ENCODE data around the gene UBE2C. TPM values are rescaled to one million over a fixed set of nuclear protein-coding genes. Genes with fewer than 3 reads are reported as not detected.

The UBE2C gene
- total RNA-seq, 2 experiments from 2014 or later: 251 to 261 TPM

GRCh38 chr20:45798935-45799642 is 13.4 kb upstream of the UBE2C start:
- POLR2A ChIA-PET: interaction anchor here (1.1 to 2.2 kb wide), 3 partner anchors 14 to 136 kb away, joined by 6 to 11 read pairs (median 6); partner anchors contain the start of genes PCIF1 and UBE2C
- Mint-ChIP-seq H3K27me3 (ENCODE audit: low read depth) (no peaks in the 10 kb centered on the region), H3K27ac (peak overlapping the region; percentile 77), H3K9me3 (ENCODE audit: insufficient read depth) (no peaks in the 10 kb centered on the region), H3K4me1 (ENCODE audit: low read depth) (peaks cover 12% of the 10 kb centered on the region), H3K36me3 (ENCODE audit: low read depth) (peaks cover 42% of the 10 kb centered on the region), H3K4me3 (no peak overlapping the region)
- DNase-seq: peak; percentile 82
- CTCF ChIA-PET: interaction anchor here (0.6 to 4.9 kb wide), 49 partner anchors 10 to 806 kb away, joined by 3 to 50 read pairs (median 5); partner anchors contain the start of genes ACOT8, SNX21, SPATA25 and UBE2C
- ATAC-seq: peak; percentile 94

GRCh38 chr20:45801851-45802250 is 10.6 kb upstream of the UBE2C start:
- Mint-ChIP-seq H3K4me3 (no peak overlapping the region), H3K27me3 (ENCODE audit: low read depth) (no peaks in the 10 kb centered on the region), H3K27ac (no peak overlapping the region), H3K36me3 (ENCODE audit: low read depth) (peaks cover 34% of the 10 kb centered on the region), H3K9me3 (ENCODE audit: insufficient read depth) (no peaks in the 10 kb centered on the region), H3K4me1 (ENCODE audit: low read depth) (peaks cover 10% of the 10 kb centered on the region)
- POLR2A ChIA-PET: no interaction called here
- CTCF ChIA-PET: interaction anchor here (1.4 to 4.9 kb wide), 2 partner anchors 13 to 169 kb away, joined by 3 to 50 read pairs; partner anchors contain the start of gene ZNF335
- DNase-seq: no peak
- ATAC-seq: no peak

- DNase-seq (no peak), ATAC-seq (no peak)
- ChIA-PET POLR2A (interaction anchor here (0.7 kb wide), 1 partner anchor 19 kb away, joined by 4 read pairs; the partner anchor contains the start of genes DNTTIP1 and WFDC3), CTCF (interaction anchor here (0.7 to 3.5 kb wide), 4 partner anchors 11 to 160 kb away, joined by 5 to 24 read pairs (median 14); no protein-coding TSS in a partner anchor)
- H3K9me3 Mint-ChIP-seq (ENCODE audit: insufficient read depth): no peaks in the 10 kb centered on the region
- H3K27ac Mint-ChIP-seq: no peak overlapping the region
- no peak overlapping the region for H3K4me3 Mint-ChIP-seq
- H3K36me3 Mint-ChIP-seq (ENCODE audit: low read depth): peaks cover 59% of the 10 kb centered on the region
- peaks cover 25% of the 10 kb centered on the region for H3K4me1 Mint-ChIP-seq (ENCODE audit: low read depth)
- H3K27me3 Mint-ChIP-seq (ENCODE audit: low read depth): no peaks in the 10 kb centered on the region
These were observed 2.1 kb upstream of the UBE2C start for GRCh38 chr20:45810191-45810970.

- ChIA-PET POLR2A (interaction anchor here (0.6 to 2.2 kb wide), 18 partner anchors 9 to 551 kb away, joined by 3 to 16 read pairs (median 4); partner anchors contain the start of genes CTSA, NEURL2 and PCIF1), CTCF (interaction anchor here (1.2 to 3.5 kb wide), 5 partner anchors 9 to 174 kb away, joined by 3 to 24 read pairs (median 7); no protein-coding TSS in a partner anchor)
- ATAC-seq (no peak), DNase-seq (no peak)
- Mint-ChIP-seq H3K4me3 (peak overlapping the region; percentile 97), H3K27ac (peak overlapping the region; percentile 91), H3K4me1 (ENCODE audit: low read depth) (peaks cover 34% of the 10 kb centered on the region), H3K36me3 (ENCODE audit: low read depth) (peaks cover 77% of the 10 kb centered on the region), H3K9me3 (ENCODE audit: insufficient read depth) (no peaks in the 10 kb centered on the region), H3K27me3 (ENCODE audit: low read depth) (no peaks in the 10 kb centered on the region)
These were observed 529 bp downstream of the UBE2C start for GRCh38 chr20:45813006-45813340.

- ATAC-seq: no peak
- no peak for DNase-seq
- Mint-ChIP-seq H3K9me3 (ENCODE audit: insufficient read depth) (no peaks in the 10 kb centered on the region), H3K4me1 (ENCODE audit: low read depth) (peaks cover 34% of the 10 kb centered on the region), H3K36me3 (ENCODE audit: low read depth) (peaks cover 75% of the 10 kb centered on the region), H3K27ac (peak overlapping the region; percentile 91), H3K4me3 (peak overlapping the region; percentile 97), H3K27me3 (ENCODE audit: low read depth) (no peaks in the 10 kb centered on the region)
- ChIA-PET POLR2A (interaction anchor here (0.6 to 2.2 kb wide), 17 partner anchors 9 to 551 kb away, joined by 3 to 16 read pairs (median 4); partner anchors contain the start of genes CTSA, NEURL2 and PCIF1), CTCF (interaction anchor here (1.2 to 3.5 kb wide), 6 partner anchors 9 to 173 kb away, joined by 3 to 24 read pairs (median 6); no protein-coding TSS in a partner anchor)
These were observed 1.0 kb downstream of the UBE2C start for GRCh38 chr20:45813489-45813888.

- Mint-ChIP-seq H3K27me3 (ENCODE audit: low read depth) (no peaks in the 10 kb centered on the region), H3K4me1 (ENCODE audit: low read depth) (peaks cover 34% of the 10 kb centered on the region), H3K9me3 (ENCODE audit: insufficient read depth) (no peaks in the 10 kb centered on the region), H3K27ac (no peak overlapping the region), H3K4me3 (peak overlapping the region; percentile 25), H3K36me3 (ENCODE audit: low read depth) (peaks cover 67% of the 10 kb centered on the region)
- DNase-seq (no peak), ATAC-seq (no peak)
- ChIA-PET POLR2A (interaction anchor here (1.3 to 3.4 kb wide), 4 partner anchors 17 to 156 kb away, joined by 3 to 9 read pairs (median 6); partner anchors contain the start of gene SNX21), CTCF (interaction anchor here (0.9 to 3.5 kb wide), 5 partner anchors 8 to 121 kb away, joined by 3 to 24 read pairs (median 5); no protein-coding TSS in a partner anchor)
These were observed 1.9 kb downstream of the UBE2C start for GRCh38 chr20:45814314-45814713.

GRCh38 chr20:45816951-45817350 is 4.5 kb downstream of the UBE2C start:
- CTCF ChIA-PET: interaction anchor here (1.2 to 2.1 kb wide), 3 partner anchors 8 to 153 kb away, joined by 3 to 5 read pairs (median 5); no protein-coding TSS in a partner anchor
- H3K36me3 Mint-ChIP-seq (ENCODE audit: low read depth): peaks cover 47% of the 10 kb centered on the region
- H3K27ac Mint-ChIP-seq: no peak overlapping the region
- H3K4me1 Mint-ChIP-seq (ENCODE audit: low read depth): peaks cover 26% of the 10 kb centered on the region
- POLR2A ChIA-PET: interaction anchor here (1.1 to 3.4 kb wide), 7 partner anchors 9 to 137 kb away, joined by 3 to 9 read pairs (median 4); partner anchors contain the start of genes PCIF1, SNX21, TNNC2 and ZSWIM1
- peaks cover 4% of the 10 kb centered on the region for H3K27me3 Mint-ChIP-seq (ENCODE audit: low read depth)
- H3K9me3 Mint-ChIP-seq (ENCODE audit: insufficient read depth): no peaks in the 10 kb centered on the region
- ATAC-seq: no peak
- H3K4me3 Mint-ChIP-seq: no peak overlapping the region
- no peak for DNase-seq

GRCh38 chr20:45817376-45818194 is 5.1 kb downstream of the UBE2C start:
- no peaks in the 10 kb centered on the region for H3K9me3 Mint-ChIP-seq (ENCODE audit: insufficient read depth)
- DNase-seq (no peak), ATAC-seq (no peak)
- H3K27ac Mint-ChIP-seq: no peak overlapping the region
- ChIA-PET CTCF (interaction anchor here (1.2 to 2.1 kb wide), 3 partner anchors 18 to 152 kb away, joined by 3 to 5 read pairs (median 5); no protein-coding TSS in a partner anchor), POLR2A (interaction anchor here (0.9 to 3.4 kb wide), 7 partner anchors 9 to 136 kb away, joined by 3 to 9 read pairs (median 4); partner anchors contain the start of genes CTSA, PCIF1, SNX21 and TNNC2)
- peaks cover 43% of the 10 kb centered on the region for H3K36me3 Mint-ChIP-seq (ENCODE audit: low read depth)
- no peak overlapping the region for H3K4me3 Mint-ChIP-seq
- peaks cover 23% of the 10 kb centered on the region for H3K4me1 Mint-ChIP-seq (ENCODE audit: low read depth)
- H3K27me3 Mint-ChIP-seq (ENCODE audit: low read depth): peaks cover 10% of the 10 kb centered on the region

- ChIA-PET POLR2A (interaction anchor here (0.7 to 1.4 kb wide), 3 partner anchors 26 to 116 kb away, joined by 3 to 4 read pairs (median 3); partner anchors contain the start of genes CTSA and PCIF1), CTCF (interaction anchor here (1.2 to 2.7 kb wide), 2 partner anchors 19 to 152 kb away, joined by 3 to 8 read pairs; no protein-coding TSS in a partner anchor)
These were observed 5.8 kb downstream of the UBE2C start for GRCh38 chr20:45818239-45818638.

GRCh38 chr20:45819466-45819865 is 7.0 kb downstream of the UBE2C start:
- POLR2A ChIA-PET: interaction anchor here (0.6 kb wide), 1 partner anchor 288 kb away, joined by 4 read pairs; no protein-coding TSS in a partner anchor
- peaks cover 24% of the 10 kb centered on the region for H3K27me3 Mint-ChIP-seq (ENCODE audit: low read depth)
- ATAC-seq (no peak), DNase-seq (no peak)
- CTCF ChIA-PET: interaction anchor here (1.5 to 2.7 kb wide), 2 partner anchors 21 to 150 kb away, joined by 3 to 8 read pairs; no protein-coding TSS in a partner anchor
- peaks cover 26% of the 10 kb centered on the region for H3K4me1 Mint-ChIP-seq (ENCODE audit: low read depth)
- peaks cover 27% of the 10 kb centered on the region for H3K36me3 Mint-ChIP-seq (ENCODE audit: low read depth)
- H3K27ac Mint-ChIP-seq: no peak overlapping the region
- no peak overlapping the region for H3K4me3 Mint-ChIP-seq
- no peaks in the 10 kb centered on the region for H3K9me3 Mint-ChIP-seq (ENCODE audit: insufficient read depth)

More at GRCh38 chr20:45818239-45818638, 5.8 kb downstream of the UBE2C start:
- no peaks in the 10 kb centered on the region for H3K9me3 Mint-ChIP-seq (ENCODE audit: insufficient read depth)
- no peak overlapping the region for H3K27ac Mint-ChIP-seq
- peaks cover 25% of the 10 kb centered on the region for H3K4me1 Mint-ChIP-seq (ENCODE audit: low read depth)
- no peak overlapping the region for H3K4me3 Mint-ChIP-seq
- H3K36me3 Mint-ChIP-seq (ENCODE audit: low read depth): peaks cover 37% of the 10 kb centered on the region
- no peak for DNase-seq
- H3K27me3 Mint-ChIP-seq (ENCODE audit: low read depth): peaks cover 13% of the 10 kb centered on the region
- ATAC-seq: no peak

All from activated CD8-positive, alpha-beta T cell treated with anti-CD3 and anti-CD28 coated beads, Interleukin-2, amount 10 ng/mL, durations not matched to agents 7 days and 5 days (primary cell).